HepG2 (cell line): ENCODE data around the gene CSTF1. TPM values are rescaled to one million over a fixed set of nuclear protein-coding genes. Genes with fewer than 3 reads are reported as not detected.
A peak's percentile ranks its signal among the peaks of the same experiment; 100 is the strongest.

Experiments used
- ATF1 ChIP-seq: IDR thresholded peaks from 2 replicates; pipeline ENCODE4 v1.6.1; 2016; ENCODE audit warnings: mild to moderate bottlenecking, control low read depth
- CREM ChIP-seq, 2 experiments: sonication (generic) in 1 of 2; formaldehyde crosslinking in 1 of 2; IDR thresholded peaks; 2 replicates each; pipeline versions ENCODE4 v1.4.0 to v1.6.1; 2016 to 2020; ENCODE audit warnings: antibody characterized with exemption in 1 of 2, mild to moderate bottlenecking in 1 of 2, missing genetic modification reagents in 1 of 2
- DRAP1 ChIP-seq: IDR thresholded peaks from 2 replicates; pipeline ENCODE4 v1.6.1; 2016; ENCODE audit warnings: missing genetic modification reagents, missing compliant biosample characterization
- GABPB1 ChIP-seq: IDR thresholded peaks from 2 replicates; pipeline ENCODE4 v1.6.1; 2016; ENCODE audit warnings: mild to moderate bottlenecking, missing genetic modification reagents, moderate library complexity, missing compliant biosample characterization
- GPN1 ChIP-seq: sonication (generic); formaldehyde crosslinking; IDR thresholded peaks from 2 replicates; pipeline ENCODE4 v1.5.1; 2020; ENCODE audit warnings: missing genetic modification reagents, borderline replicate concordance
- HNRNPUL1 ChIP-seq: fragments of 200-400 bp; formaldehyde crosslinking; IDR thresholded peaks from 2 replicates; pipeline ENCODE4 v1.6.1; 2017; ENCODE audit warnings: low read depth, mild to moderate bottlenecking, low read length, moderate library complexity
- MTERF4 ChIP-seq: sonication (generic); formaldehyde crosslinking; IDR thresholded peaks from 2 replicates; pipeline ENCODE4 v1.8.0; 2023; ENCODE audit warnings: mild to moderate bottlenecking, missing genetic modification reagents
- MYC ChIP-seq: sonication (generic); formaldehyde crosslinking; IDR thresholded peaks from 2 replicates; pipeline ENCODE4 v1.9.0; 2021; ENCODE audit warnings: missing genetic modification reagents, borderline replicate concordance
- TEAD3 ChIP-seq: optimal IDR thresholded peaks from 2 replicates; pipeline ENCODE3; 2016; ENCODE audit warnings: borderline replicate concordance
- TP53 ChIP-seq: sonication (generic); formaldehyde crosslinking; conservative IDR thresholded peaks from 2 replicates; pipeline ENCODE4 v1.4.0; 2020; ENCODE audit warnings: missing genetic modification reagents
- ZBTB37 ChIP-seq: sonication (generic); formaldehyde crosslinking; IDR thresholded peaks from 2 replicates; pipeline ENCODE4 v1.4.0; 2020; ENCODE audit warnings: mild to moderate bottlenecking, missing genetic modification reagents
- ZBTB42 ChIP-seq: sonication (generic); formaldehyde crosslinking; IDR thresholded peaks from 2 replicates; pipeline ENCODE4 v1.5.0; 2020; ENCODE audit warnings: mild to moderate bottlenecking, missing genetic modification reagents
- ZFP1 ChIP-seq: IDR thresholded peaks from 2 replicates; pipeline ENCODE4 v1.6.1; 2016
- ZNF207 ChIP-seq: fragments of 450-650 bp; IDR thresholded peaks from 2 replicates; pipeline ENCODE4 v1.6.1; 2016; ENCODE audit warnings: antibody characterized with exemption, borderline replicate concordance
- ZNF251 ChIP-seq: sonication (generic); formaldehyde crosslinking; IDR thresholded peaks from 2 replicates; pipeline ENCODE4 v1.9.0; 2021; ENCODE audit warnings: mild to moderate bottlenecking, missing genetic modification reagents
- ZNF317 ChIP-seq: sonication (generic); formaldehyde crosslinking; IDR thresholded peaks from 2 replicates; pipeline ENCODE4 v1.5.0; 2020; ENCODE audit warnings: mild to moderate bottlenecking, missing genetic modification reagents
- ZNF354B ChIP-seq: sonication (generic); formaldehyde crosslinking; IDR thresholded peaks from 2 replicates; pipeline ENCODE4 v1.8.0; 2022; ENCODE audit warnings: mild to moderate bottlenecking, missing genetic modification reagents
- ZNF563 ChIP-seq: sonication (generic); formaldehyde crosslinking; IDR thresholded peaks from 2 replicates; pipeline ENCODE4 v1.8.0; 2022; ENCODE audit warnings: mild to moderate bottlenecking, moderate library complexity, missing genetic modification reagents
- ZNF672 ChIP-seq: sonication (generic); formaldehyde crosslinking; IDR thresholded peaks from 2 replicates; pipeline ENCODE4 v1.8.1; 2022; ENCODE audit warnings: missing genetic modification reagents
- ZNF780A ChIP-seq: sonication (generic); formaldehyde crosslinking; IDR thresholded peaks from 2 replicates; pipeline ENCODE4 v1.8.0; 2022; ENCODE audit warnings: mild to moderate bottlenecking, missing genetic modification reagents, moderate library complexity
- ZNF841 ChIP-seq: sonication (generic); formaldehyde crosslinking; IDR thresholded peaks from 2 replicates; pipeline ENCODE4 v1.8.1; 2023; ENCODE audit warnings: missing genetic modification reagents, borderline replicate concordance
- polyA plus RNA-seq, 8 experiments: library from polyadenylated mRNA; depleted of rRNA in 3 of 8; stranded (reverse) in 7 of 8; unstranded in 1 of 8; fragments of >200 nt; fragmentation: Illumina TruSeq in 4 of 8; extraction: Trizol in 4 of 8; gene quantifications; 2 replicates each; pipeline versions ENCODE4 v1.2.1 to v1.2.3, GENCODE V29; 2011 to 2016; ENCODE audit warnings: low read depth in 4 of 8, missing spikeins in 1 of 8, mixed read lengths in 1 of 8; ENCODE audit not compliant: insufficient read depth in 1 of 8
- total RNA-seq, 5 experiments: library from RNA; depleted of rRNA; stranded (reverse); fragments of >200 nt; fragmentation: Illumina TruSeq; extraction: Trizol; gene quantifications; 2 replicates each; pipeline ENCODE4 v1.2.3, GENCODE V29; 2016; ENCODE audit warnings: low read depth in 1 of 5
- TF ChIP-seq, protein P1 (sequence below): sonication (generic); formaldehyde crosslinking; IDR thresholded peaks from 2 replicates; pipeline ENCODE4 v1.4.0; 2020; ENCODE audit warnings: mild to moderate bottlenecking, missing genetic modification reagents
- TF ChIP-seq, protein P2 (sequence below): sonication (generic); formaldehyde crosslinking; IDR thresholded peaks from 2 replicates; pipeline ENCODE4 v1.4.0; 2020; ENCODE audit warnings: missing genetic modification reagents
- TF ChIP-seq, protein P3 (sequence below): IDR thresholded peaks from 2 replicates; pipeline ENCODE4 v1.6.1; 2016; ENCODE audit warnings: missing biosample characterization, missing genetic modification reagents, low read depth

The CSTF1 gene
- total and polyA plus RNA-seq, 2 of the 13 experiments (the other 11 are each of a cell fraction or from before 2014, with no cell fraction given) = 70.9 to 100 TPM

GRCh38 chr20:56360133-56360907 is 32.1 kb upstream of the CSTF1 start (continued):
- TF ChIP-seq ZNF354B (CRISPR knock-in tag) (no peak), GABPB1 (peak; percentile 64), DRAP1 (CRISPR knock-in tag) (0 out of 2 replicates have a peak, but pooled peaks have one; percentile 27), ZNF251 (CRISPR knock-in tag) (no peak), ZNF780A (CRISPR knock-in tag) (no peak), GPN1 (CRISPR knock-in tag) (0 out of 2 replicates have a peak, but pooled peaks have one; percentile 39), ZNF672 (no peak), HNRNPUL1 (no peak), ZNF841 (CRISPR knock-in tag) (no peak), ZBTB42 (peak; percentile 68; the same call in 1 of the 2 replicates), ZNF317 (no peak; the same call in 1 of the 2 replicates), ATF1 (no peak), MYC (CRISPR knock-in tag) (no peak), TEAD3 (CRISPR knock-in tag) (peak; percentile 81), ZBTB37 (CRISPR knock-in tag) (no peak), CREM (IDR thresholded peaks at IDR 0.05) (0 out of 2 replicates have a peak, but pooled peaks have one; percentile 8), CREM (CRISPR knock-in tag; IDR thresholded peaks at IDR 0.05) (no peak), ZNF563 (CRISPR knock-in tag) (peak; percentile 77), ZNF207 (no peak), MTERF4 (CRISPR knock-in tag) (no peak), TP53 (no peak; the same call in 1 of the 2 replicates), ZFP1 (CRISPR knock-in tag) (no peak)
- TF ChIP-seq, protein P1, sequence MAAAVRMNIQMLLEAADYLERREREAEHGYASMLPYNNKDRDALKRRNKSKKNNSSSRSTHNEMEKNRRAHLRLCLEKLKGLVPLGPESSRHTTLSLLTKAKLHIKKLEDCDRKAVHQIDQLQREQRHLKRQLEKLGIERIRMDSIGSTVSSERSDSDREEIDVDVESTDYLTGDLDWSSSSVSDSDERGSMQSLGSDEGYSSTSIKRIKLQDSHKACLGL (CRISPR knock-in tag) = no peak
- TF ChIP-seq, protein P2, sequence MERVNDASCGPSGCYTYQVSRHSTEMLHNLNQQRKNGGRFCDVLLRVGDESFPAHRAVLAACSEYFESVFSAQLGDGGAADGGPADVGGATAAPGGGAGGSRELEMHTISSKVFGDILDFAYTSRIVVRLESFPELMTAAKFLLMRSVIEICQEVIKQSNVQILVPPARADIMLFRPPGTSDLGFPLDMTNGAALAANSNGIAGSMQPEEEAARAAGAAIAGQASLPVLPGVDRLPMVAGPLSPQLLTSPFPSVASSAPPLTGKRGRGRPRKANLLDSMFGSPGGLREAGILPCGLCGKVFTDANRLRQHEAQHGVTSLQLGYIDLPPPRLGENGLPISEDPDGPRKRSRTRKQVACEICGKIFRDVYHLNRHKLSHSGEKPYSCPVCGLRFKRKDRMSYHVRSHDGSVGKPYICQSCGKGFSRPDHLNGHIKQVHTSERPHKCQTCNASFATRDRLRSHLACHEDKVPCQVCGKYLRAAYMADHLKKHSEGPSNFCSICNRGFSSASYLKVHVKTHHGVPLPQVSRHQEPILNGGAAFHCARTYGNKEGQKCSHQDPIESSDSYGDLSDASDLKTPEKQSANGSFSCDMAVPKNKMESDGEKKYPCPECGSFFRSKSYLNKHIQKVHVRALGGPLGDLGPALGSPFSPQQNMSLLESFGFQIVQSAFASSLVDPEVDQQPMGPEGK (CRISPR knock-in tag) = peak; percentile 39; the same call in 1 of the 2 replicates
- TF ChIP-seq, protein P3, sequence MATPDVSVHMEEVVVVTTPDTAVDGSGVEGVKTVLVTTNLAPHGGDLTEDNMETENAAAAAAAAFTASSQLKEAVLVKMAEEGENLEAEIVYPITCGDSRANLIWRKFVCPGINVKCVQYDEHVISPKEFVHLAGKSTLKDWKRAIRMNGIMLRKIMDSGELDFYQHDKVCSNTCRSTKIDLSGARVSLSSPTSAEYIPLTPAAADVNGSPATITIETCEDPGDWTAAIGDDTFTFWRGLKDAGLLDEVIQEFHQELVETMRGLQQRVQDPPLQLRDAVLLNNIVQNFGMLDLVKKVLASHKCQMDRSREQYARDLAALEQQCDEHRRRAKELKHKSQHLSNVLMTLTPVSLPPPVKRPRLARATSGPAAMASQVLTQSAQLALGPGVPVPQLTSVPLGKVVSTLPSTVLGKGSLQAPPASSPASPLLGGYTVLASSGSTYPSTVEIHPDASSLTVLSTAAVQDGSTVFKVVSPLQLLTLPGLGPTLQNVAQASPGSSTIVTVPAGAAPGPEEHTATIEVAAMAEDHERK (CRISPR knock-in tag) = no peak
